ACC112 (cell line): ENCODE measurements around the gene SYNDIG1.

Experiments used
- H2AFZ ChIP-seq: fragments of 200-600 bp; sonication (generic); one replicate; pipeline ENCODE4 v1.6.0; 2017; ENCODE audit warnings: antibody characterized with exemption, low read length; ENCODE audit not compliant: unreplicated experiment
- H3K27ac ChIP-seq: fragments of 200-600 bp; sonication (generic); 2 replicates; pipeline ENCODE4 v1.5.1; 2014; ENCODE audit warnings: low read depth, mild to moderate bottlenecking, antibody characterized with exemption, low read length, moderate library complexity
- H3K27me3 ChIP-seq: fragments of 200-600 bp; sonication (generic); 2 replicates; pipeline ENCODE4 v1.6.1; 2014; ENCODE audit warnings: mild to moderate bottlenecking, antibody characterized with exemption, low read length, moderate library complexity, mixed read lengths; ENCODE audit not compliant: insufficient read depth
- H3K36me3 ChIP-seq: fragments of 200-600 bp; sonication (generic); 2 replicates; pipeline ENCODE4 v1.6.1; 2016; ENCODE audit warnings: mild to moderate bottlenecking, antibody characterized with exemption, low read length, moderate library complexity, mixed read lengths; ENCODE audit not compliant: insufficient read depth
- H3K4me1 ChIP-seq: fragments of 200-600 bp; sonication (generic); one replicate; pipeline ENCODE4 v1.6.1; 2016; ENCODE audit warnings: low read length, mixed read lengths; ENCODE audit not compliant: insufficient read depth, unreplicated experiment, control insufficient read depth
- H3K4me3 ChIP-seq: fragments of 200-600 bp; sonication (generic); 2 replicates; pipeline ENCODE4 v1.5.1; 2014; ENCODE audit warnings: mild to moderate bottlenecking, low read depth, low read length
- H3K79me2 ChIP-seq: fragments of 200-600 bp; sonication (generic); one replicate; pipeline ENCODE4 v1.6.0; 2016; ENCODE audit warnings: low read length; ENCODE audit not compliant: control insufficient read depth, unreplicated experiment, insufficient read depth

SYNDIG1 gene

DNA sequence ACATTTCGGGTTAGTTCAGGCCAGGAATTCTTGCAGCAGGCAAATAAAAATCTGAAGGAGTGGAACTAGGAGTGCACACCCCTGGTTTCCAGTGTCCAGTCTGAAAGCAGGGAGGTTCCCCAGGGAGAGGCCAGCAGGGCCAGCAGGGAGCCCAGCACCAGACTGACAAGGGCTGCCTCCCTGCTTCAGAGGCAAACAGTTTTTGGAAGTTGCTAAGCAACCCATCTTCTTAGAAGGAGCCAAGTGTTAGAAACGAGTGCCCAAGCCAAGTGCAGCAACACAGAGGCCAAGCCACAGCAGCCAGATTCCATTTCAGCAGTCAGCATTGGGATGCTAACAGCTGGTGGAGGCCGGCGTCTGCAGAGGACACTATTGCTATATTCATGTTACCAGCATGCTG is 179.1 kb downstream of the SYNDIG1 start:
- Histone ChIP-seq H3K27ac (no peak overlapping the region), H3K27me3 (no peaks in the 10 kb centered on the region), H3K4me1 (peaks cover 28% of the 10 kb centered on the region)

DNA sequence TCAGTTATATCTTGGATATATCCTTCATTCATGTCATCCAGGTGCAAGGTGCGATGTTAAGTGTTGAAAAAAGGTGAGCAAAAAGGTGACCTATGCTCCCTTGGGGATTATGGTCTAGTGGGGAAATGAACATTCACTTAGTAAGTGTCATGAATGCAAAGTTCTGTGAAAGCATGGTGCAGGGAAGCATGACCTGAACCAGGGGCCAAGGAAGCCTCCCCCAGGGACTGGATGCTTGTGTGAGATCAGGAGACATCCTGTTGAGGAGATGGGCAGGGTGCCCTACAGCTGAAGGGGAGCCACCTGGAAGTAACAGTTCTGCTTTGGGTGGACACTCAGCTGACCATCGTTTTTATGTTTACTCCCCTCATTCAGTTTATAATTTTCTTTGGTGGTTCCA is 179.5 kb downstream of the SYNDIG1 start:
- Histone ChIP-seq H3K27me3 (no peaks in the 10 kb centered on the region), H3K4me3 (no peak overlapping the region), H2AFZ (no peak overlapping the region), H3K79me2 (no peaks in the 10 kb centered on the region), H3K4me1 (peaks cover 28% of the 10 kb centered on the region), H3K36me3 (no peaks in the 10 kb centered on the region), H3K27ac (no peak overlapping the region)

More for the DNA sequence above, 179.1 kb downstream of the SYNDIG1 start:
- Histone ChIP-seq H3K4me3 (no peak overlapping the region), H2AFZ (no peak overlapping the region), H3K36me3 (no peaks in the 10 kb centered on the region), H3K79me2 (no peaks in the 10 kb centered on the region)

DNA sequence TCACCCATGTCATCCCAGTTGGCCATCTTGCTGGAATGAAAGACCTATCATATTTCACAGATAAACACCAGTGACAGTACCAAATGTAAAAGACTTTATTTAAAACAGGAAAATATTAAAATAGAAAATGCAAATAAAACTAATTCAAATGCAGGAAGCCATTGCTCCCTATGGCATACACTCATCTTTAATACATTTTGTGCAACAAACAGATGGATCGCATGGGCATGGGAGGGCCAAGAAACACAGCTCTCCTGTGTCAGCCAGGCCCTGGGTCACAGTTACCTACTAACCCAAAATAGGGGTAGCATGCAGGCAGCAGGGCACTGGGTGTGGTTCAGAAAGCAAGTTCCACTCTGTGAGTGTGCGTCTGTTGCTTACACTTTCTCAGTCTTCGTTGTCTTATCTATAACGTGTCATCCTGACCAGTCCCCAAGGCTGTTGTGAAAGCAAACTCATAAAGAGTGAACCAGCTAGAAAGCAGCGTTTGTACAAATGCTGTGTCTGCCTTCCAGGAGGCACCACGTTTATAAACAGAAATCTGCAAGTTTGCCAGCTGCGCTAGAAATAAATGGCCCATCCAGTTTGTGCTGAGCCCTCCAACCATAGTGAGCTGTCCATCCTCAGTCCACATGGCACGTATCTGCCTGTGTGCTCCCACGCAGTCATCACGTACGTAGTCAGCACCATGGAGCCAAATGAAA is 180.5 kb downstream of the SYNDIG1 start:
- peak overlapping the region; percentile 25 for H2AFZ ChIP-seq
- H3K36me3 ChIP-seq = no peaks in the 10 kb centered on the region
- no peak overlapping the region for H3K4me3 ChIP-seq
- H3K27me3 ChIP-seq = no peaks in the 10 kb centered on the region
- peaks cover 28% of the 10 kb centered on the region for H3K4me1 ChIP-seq
- peak overlapping the region; percentile 17; the same call in 1 of the 2 replicates for H3K27ac ChIP-seq
- no peaks in the 10 kb centered on the region for H3K79me2 ChIP-seq

DNA sequence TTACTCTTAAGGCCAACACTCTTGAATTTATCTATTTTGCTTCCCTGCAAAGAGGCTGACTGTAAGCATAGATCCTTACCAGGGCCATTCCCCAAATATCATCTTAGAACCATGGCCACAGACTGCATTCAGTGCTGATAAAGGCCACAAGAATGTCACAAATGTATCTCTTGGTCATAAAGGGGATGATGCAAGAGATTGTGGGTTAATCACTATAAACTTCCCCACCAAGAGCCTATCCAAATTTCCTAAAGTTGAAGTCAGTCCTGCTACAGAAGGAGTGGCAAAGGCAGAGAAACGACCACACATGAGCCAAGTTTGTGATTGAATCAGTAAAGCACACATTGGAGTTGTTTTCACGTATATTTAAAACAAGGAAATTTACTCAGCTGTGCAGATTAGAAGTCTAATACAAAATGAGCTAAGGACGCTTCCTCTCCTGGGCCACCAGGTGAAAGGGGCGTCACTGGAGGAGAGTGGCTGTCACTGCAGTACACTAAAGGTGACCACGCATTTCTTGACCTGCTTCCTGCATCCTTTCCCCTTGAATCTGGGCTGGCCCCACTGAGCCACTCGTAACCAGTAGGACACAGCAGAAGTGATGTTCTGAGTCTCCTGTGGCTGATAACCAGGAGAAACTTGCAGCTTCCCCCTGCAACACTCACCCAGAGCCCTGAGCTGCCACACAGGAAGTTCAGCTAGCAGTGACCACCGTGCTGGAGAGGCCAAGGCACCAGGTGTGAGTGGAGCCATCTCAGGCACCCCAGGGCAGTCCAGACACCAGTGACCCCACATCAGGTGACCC is 181.9 kb downstream of the SYNDIG1 start:
- peak overlapping the region; percentile 52 for H3K27ac ChIP-seq
- H3K36me3 ChIP-seq = no peaks in the 10 kb centered on the region
- no peak overlapping the region for H3K4me3 ChIP-seq
- H3K4me1 ChIP-seq = peaks cover 28% of the 10 kb centered on the region
- no peak overlapping the region for H2AFZ ChIP-seq
- H3K27me3 ChIP-seq = no peaks in the 10 kb centered on the region
- no peaks in the 10 kb centered on the region for H3K79me2 ChIP-seq

DNA sequence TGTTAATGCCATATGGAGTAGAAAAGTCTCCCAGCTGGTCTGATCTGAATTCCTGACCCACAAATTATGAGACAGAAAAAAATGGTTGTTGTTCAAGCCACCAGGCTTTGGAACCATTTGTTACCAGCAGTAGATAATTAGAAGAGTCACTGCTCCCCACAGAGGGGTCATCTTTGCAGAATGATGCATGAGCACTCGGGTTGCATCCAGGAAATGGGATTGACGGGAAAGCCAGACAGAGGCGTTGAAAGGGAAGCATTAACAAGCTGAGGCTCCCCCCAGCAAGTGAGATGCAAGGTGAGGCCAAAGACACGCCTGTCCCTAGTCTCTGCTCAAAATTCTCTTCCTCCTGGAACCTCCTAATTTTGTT is 182.5 kb downstream of the SYNDIG1 start:
- no peaks in the 10 kb centered on the region for H3K27me3 ChIP-seq
- H3K36me3 ChIP-seq = no peaks in the 10 kb centered on the region
- H2AFZ ChIP-seq = no peak overlapping the region
- no peak overlapping the region for H3K27ac ChIP-seq
- peaks cover 28% of the 10 kb centered on the region for H3K4me1 ChIP-seq
- H3K79me2 ChIP-seq = no peaks in the 10 kb centered on the region
- H3K4me3 ChIP-seq = no peak overlapping the region

DNA sequence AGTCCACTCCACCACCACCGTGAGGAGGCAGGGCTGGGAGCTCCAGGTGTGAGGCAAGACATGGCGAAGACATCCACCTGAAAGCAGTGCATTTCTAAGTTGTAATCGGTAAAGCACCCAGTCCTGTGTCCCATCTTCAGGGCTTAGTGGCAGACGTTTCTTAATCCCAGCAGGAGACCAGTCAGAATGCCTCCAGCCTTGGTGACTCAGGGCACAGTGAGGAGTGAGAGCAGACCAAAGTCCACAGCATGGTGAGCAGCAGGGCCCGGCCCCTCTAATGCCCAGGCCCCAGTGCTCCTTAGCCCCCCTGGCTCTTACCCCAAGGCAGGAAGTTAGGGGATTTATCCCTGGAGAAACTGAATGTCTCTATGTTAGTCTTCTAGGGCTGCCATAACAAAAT is 183.9 kb downstream of the SYNDIG1 start:
- Histone ChIP-seq H3K27ac (no peak overlapping the region), H3K4me3 (no peak overlapping the region), H3K79me2 (no peaks in the 10 kb centered on the region), H2AFZ (no peak overlapping the region), H3K36me3 (no peaks in the 10 kb centered on the region), H3K27me3 (no peaks in the 10 kb centered on the region), H3K4me1 (peaks cover 34% of the 10 kb centered on the region)

DNA sequence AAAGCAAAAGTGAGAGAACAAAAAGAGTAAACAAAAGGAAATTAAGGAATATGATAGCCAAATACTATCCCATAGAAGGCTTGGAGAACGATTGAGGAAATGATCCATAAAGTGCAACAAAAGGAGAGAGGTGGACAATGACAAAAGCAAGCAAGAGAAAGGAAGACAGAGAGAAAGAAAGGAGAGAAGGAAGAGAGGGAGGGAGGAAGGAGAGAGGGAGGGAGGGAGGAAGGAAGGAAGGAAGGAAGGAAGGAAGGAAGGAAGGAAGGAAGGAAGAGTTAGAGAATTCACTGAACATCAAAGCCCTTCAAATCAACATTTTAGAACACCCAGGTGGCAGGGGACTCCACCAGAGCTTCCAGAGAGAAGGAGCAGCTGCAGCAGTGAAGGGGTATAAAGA is 185.0 kb downstream of the SYNDIG1 start:
- H3K27me3 ChIP-seq = no peaks in the 10 kb centered on the region
- peaks cover 33% of the 10 kb centered on the region for H3K4me1 ChIP-seq
- no peaks in the 10 kb centered on the region for H3K36me3 ChIP-seq
- no peak overlapping the region for H3K4me3 ChIP-seq
- no peak overlapping the region for H2AFZ ChIP-seq
- no peaks in the 10 kb centered on the region for H3K79me2 ChIP-seq
- H3K27ac ChIP-seq = no peak overlapping the region

DNA sequence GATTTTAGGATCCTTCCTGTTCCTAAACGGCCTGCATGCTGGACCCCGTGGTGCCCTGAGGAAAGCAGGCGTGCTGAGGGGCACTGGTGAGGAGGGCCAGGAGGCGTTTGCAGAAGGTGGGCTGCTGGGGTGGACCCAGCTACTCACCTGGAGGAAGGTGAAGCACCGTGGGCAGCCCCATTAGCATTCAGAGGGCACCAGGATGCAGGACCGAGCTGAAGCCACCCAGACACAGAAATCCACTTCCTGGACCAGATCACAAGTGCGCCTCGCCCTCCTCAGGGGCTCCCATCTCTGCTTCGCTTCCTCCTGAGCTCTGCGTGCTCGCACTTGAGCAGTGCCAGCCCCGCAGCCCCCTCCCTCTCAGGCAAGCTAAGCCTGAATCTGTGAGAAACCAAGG is 187.0 kb downstream of the SYNDIG1 start:
- Histone ChIP-seq H3K27me3 (no peaks in the 10 kb centered on the region), H3K4me1 (peaks cover 14% of the 10 kb centered on the region), H3K27ac (no peak overlapping the region), H3K36me3 (no peaks in the 10 kb centered on the region), H2AFZ (no peak overlapping the region), H3K4me3 (no peak overlapping the region), H3K79me2 (no peaks in the 10 kb centered on the region)

DNA sequence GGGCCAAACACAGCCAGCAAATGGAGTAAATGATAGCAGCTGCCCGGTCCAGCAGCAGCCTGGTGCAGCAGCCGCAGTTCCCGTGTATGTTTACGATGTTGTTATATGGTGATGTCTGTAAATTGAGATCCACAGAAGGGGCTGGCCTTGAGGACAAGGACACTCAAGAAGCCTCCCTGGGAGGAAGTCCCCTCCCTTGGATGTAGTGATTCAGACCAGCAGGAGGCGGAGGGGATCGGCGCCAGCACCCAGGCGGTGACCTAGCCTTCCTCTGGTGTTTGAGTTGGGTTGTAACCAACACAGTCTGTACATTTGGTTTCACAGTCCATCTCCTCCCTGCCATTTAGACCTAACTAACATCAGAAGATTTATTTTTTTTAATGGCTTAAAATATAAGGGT is 187.8 kb downstream of the SYNDIG1 start:
- H3K27me3 ChIP-seq = no peaks in the 10 kb centered on the region
- H3K27ac ChIP-seq = no peak overlapping the region
- H3K4me3 ChIP-seq = no peak overlapping the region
- no peaks in the 10 kb centered on the region for H3K36me3 ChIP-seq
- H2AFZ ChIP-seq = no peak overlapping the region
- no peaks in the 10 kb centered on the region for H3K79me2 ChIP-seq
- H3K4me1 ChIP-seq = peaks cover 6% of the 10 kb centered on the region

DNA sequence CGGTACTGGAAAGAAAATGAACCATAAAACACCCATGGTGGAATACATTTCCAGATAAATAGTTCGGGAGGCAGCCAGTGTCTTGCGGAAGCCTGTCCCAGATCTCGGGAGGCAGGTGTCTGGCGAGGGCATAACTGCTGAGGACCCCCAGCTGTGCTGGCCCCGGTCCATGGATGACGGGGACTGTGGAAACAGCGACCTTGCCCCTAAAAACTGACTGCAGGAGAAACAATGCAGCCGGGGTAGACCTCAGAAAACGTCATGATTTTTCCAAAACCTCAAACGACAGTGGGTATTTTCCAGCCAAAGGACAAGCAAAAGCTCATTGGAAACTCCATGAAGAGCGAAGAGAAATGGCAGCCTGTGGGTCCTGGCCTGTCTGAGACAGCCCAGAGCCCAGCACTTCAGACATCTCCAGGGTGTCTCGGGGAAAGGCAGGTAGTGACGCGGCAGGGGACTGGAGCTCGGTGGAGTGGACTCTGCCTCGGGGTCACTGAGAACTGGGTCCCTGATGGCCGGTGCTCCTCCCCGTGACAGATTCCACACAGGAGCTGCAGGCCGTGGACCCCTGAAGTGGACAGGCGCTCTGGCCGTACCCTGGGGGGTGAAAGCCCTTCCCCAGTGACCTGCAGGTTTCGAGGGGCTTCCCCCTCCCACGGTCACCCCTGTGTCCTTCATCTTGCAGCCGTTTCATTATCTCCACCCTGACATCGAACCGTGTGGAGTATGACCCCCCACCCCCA is 188.6 kb downstream of the SYNDIG1 start:
- Histone ChIP-seq H2AFZ (no peak overlapping the region), H3K36me3 (no peaks in the 10 kb centered on the region), H3K4me1 (peaks cover 5% of the 10 kb centered on the region), H3K27me3 (no peaks in the 10 kb centered on the region), H3K27ac (no peak overlapping the region), H3K4me3 (no peak overlapping the region), H3K79me2 (no peaks in the 10 kb centered on the region)
